ENCODE data around the gene SERPINF2. TPM values are rescaled to one million over a fixed set of nuclear protein-coding genes. Genes with fewer than 3 reads are reported as not detected.

Gene SERPINF2
- total and polyA plus RNA-seq, 10 donors, result 1.6 to 7.9 (median 5.0) TPM

DNA sequence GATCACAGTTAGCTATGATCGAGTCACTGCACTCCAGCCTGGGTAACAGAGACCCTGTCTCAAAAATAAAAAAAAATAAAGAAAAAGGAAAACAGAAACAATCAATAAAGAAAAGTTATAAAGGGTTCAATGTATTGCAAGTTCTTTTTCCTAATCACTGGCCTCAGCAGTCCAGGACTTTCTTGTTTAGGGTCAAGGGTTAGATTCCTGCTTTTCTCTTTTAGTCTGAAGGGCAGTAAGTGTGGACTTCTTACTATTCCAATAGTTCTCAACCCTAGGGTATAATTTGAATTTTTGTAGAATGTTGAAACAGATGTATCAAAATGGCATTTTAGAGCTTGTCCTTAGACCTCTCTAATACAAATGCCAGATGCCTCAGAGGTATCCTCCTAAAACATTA, 59.8 kb downstream of the SERPINF2 start:
- no peak overlapping the region for H3K27ac ChIP-seq
- H3K4me3 ChIP-seq, result no peak overlapping the region
- H3K27me3 ChIP-seq (replicated peaks in 1 of 7), result no peaks in the 10 kb centered on the region
- no peaks in the 10 kb centered on the region for H3K4me1 ChIP-seq
- H3K36me3 ChIP-seq, result peaks cover 0 to 94% (median 36%) of the 10 kb centered on the region in 6 donors
- H3K9me3 ChIP-seq, result no peaks in the 10 kb centered on the region
- 91 to 100% (median 94%) methylated on average over 1 of the region's 1 CpG for WGBS, 5 donors
- intact Hi-C loops (cut with DNase I; ENCODE audit: low total_unique reads), result no loop called here
- DNase-seq, result no peak
- TF ChIP-seq, protein P1, sequence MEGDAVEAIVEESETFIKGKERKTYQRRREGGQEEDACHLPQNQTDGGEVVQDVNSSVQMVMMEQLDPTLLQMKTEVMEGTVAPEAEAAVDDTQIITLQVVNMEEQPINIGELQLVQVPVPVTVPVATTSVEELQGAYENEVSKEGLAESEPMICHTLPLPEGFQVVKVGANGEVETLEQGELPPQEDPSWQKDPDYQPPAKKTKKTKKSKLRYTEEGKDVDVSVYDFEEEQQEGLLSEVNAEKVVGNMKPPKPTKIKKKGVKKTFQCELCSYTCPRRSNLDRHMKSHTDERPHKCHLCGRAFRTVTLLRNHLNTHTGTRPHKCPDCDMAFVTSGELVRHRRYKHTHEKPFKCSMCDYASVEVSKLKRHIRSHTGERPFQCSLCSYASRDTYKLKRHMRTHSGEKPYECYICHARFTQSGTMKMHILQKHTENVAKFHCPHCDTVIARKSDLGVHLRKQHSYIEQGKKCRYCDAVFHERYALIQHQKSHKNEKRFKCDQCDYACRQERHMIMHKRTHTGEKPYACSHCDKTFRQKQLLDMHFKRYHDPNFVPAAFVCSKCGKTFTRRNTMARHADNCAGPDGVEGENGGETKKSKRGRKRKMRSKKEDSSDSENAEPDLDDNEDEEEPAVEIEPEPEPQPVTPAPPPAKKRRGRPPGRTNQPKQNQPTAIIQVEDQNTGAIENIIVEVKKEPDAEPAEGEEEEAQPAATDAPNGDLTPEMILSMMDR (IDR thresholded peaks at IDR 0.05 in 8 of 11, conservative IDR thresholded peaks at IDR 0.05 in 3 of 11), result no peak
- no peak for TF ChIP-seq POLR2A (IDR thresholded peaks at IDR 0.05)
- TF ChIP-seq POLR2AphosphoS5 (IDR thresholded peaks at IDR 0.05), result no peak

DNA sequence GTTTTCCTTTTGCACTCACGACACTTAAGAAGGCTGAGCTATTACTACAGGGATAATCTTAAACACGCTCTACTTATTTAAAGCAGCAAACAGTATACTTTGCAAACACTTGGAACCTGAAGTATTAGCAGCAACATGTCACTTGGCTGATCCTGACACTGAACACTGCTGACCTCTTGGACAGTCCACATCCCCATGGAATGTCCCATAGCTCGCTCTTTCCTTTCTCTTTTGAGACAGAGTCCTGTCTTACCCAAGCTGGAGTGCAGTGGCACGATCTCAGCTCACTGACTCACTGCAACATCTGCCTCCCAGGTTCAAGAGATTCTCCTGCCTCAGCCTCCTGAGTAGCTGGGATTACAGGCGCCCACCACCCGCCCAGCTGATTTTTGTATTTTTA, 60.6 kb downstream of the SERPINF2 start:
- Histone ChIP-seq H3K4me3 (no peak overlapping the region), H3K9me3 (no peaks in the 10 kb centered on the region), H3K27ac (no peak overlapping the region), H3K27me3 (replicated peaks in 1 of 7) (no peaks in the 10 kb centered on the region), H3K4me1 (no peaks in the 10 kb centered on the region), H3K36me3 (peaks cover 0 to 88% (median 36%) of the 10 kb centered on the region in 6 donors)
- intact Hi-C loops (cut with DNase I; ENCODE audit: low total_unique reads), result no loop called here
- TF ChIP-seq, protein P1 (IDR thresholded peaks at IDR 0.05 in 8 of 11, conservative IDR thresholded peaks at IDR 0.05 in 3 of 11), result peak in 1 of 11 experiments; percentile 6
- no peak for TF ChIP-seq POLR2A (IDR thresholded peaks at IDR 0.05)
- 89 to 95% (median 93%) methylated on average over 6 of the region's 6 CpGs for WGBS, 5 donors
- peak; percentile 15 for DNase-seq

Other genes with a start within 250 kb of the SERPINF2 start
- gene INPP5K, start 226.3 kb upstream of the SERPINF2 start, total RNA-seq, result 100 to 1,000 TPM in 1 of 7 donors, 10 to 100 TPM in 6; 43.1 to 107 (median 55.2) TPM
- 10 to 100 TPM; 22.3 to 35.8 (median 23.4) TPM for gene INPP5K, start 226.3 kb upstream of the SERPINF2 start, polyA plus RNA-seq
- 10 to 100 TPM; 47.3 to 88.0 (median 68.9) TPM for gene PITPNA, start 180.1 kb upstream of the SERPINF2 start, total RNA-seq
- 10 to 100 TPM; 17.0 to 29.6 (median 17.1) TPM for gene PITPNA, start 180.1 kb upstream of the SERPINF2 start, polyA plus RNA-seq
- gene SLC43A2, start 114.0 kb upstream of the SERPINF2 start, total RNA-seq, result 10 to 100 TPM; 51.1 to 84.6 (median 67.3) TPM
- gene SLC43A2, start 114.0 kb upstream of the SERPINF2 start, polyA plus RNA-seq, result 10 to 100 TPM; 12.6 to 26.8 (median 14.9) TPM
- 100 to 1,000 TPM in 2 of 7 donors, 10 to 100 TPM in 5; 55.5 to 112 (median 66.5) TPM for gene SCARF1, start 97.1 kb upstream of the SERPINF2 start, total RNA-seq
- 10 to 100 TPM in 2 of 3 donors, 1 to 10 TPM in 1; 5.1 to 31.2 (median 13.6) TPM for gene SCARF1, start 97.1 kb upstream of the SERPINF2 start, polyA plus RNA-seq
- 10 to 100 TPM; 15.8 to 43.9 (median 28.9) TPM for gene RILP, start 93.0 kb upstream of the SERPINF2 start, total RNA-seq
- gene RILP, start 93.0 kb upstream of the SERPINF2 start, polyA plus RNA-seq, result 10 to 100 TPM; 14.7 to 25.6 (median 17.4) TPM
- 100 to 1,000 TPM; 210 to 320 (median 268) TPM for gene PRPF8, start 58.0 kb upstream of the SERPINF2 start, total RNA-seq
- gene PRPF8, start 58.0 kb upstream of the SERPINF2 start, polyA plus RNA-seq, result 10 to 100 TPM; 67.2 to 91.8 (median 74.8) TPM
- 1 to 10 TPM; 1.7 to 5.4 (median 3.1) TPM for gene TLCD2, start 32.5 kb upstream of the SERPINF2 start, total RNA-seq
- under 1 TPM; 0.26 to 0.67 (median 0.28) TPM for gene TLCD2, start 32.5 kb upstream of the SERPINF2 start, polyA plus RNA-seq
- gene WDR81, start 18.2 kb upstream of the SERPINF2 start, total RNA-seq, result 10 to 100 TPM; 38.2 to 74.7 (median 54.7) TPM
- 10 to 100 TPM; 16.2 to 41.3 (median 29.3) TPM for gene WDR81, start 18.2 kb upstream of the SERPINF2 start, polyA plus RNA-seq
- 100 to 1,000 TPM in 5 of 7 donors, 10 to 100 TPM in 2; 79.8 to 361 (median 192) TPM for gene SERPINF1, start 19.2 kb downstream of the SERPINF2 start, total RNA-seq
- gene SERPINF1, start 19.2 kb downstream of the SERPINF2 start, polyA plus RNA-seq, result 100 to 1,000 TPM in 1 of 3 donors, 10 to 100 TPM in 2; 53.5 to 132 (median 99.5) TPM
- 10 to 100 TPM; 17.2 to 28.1 (median 23.8) TPM for gene SMYD4, start 87.0 kb downstream of the SERPINF2 start, total RNA-seq
- gene SMYD4, start 87.0 kb downstream of the SERPINF2 start, polyA plus RNA-seq, result 1 to 10 TPM; 3.8 to 6.1 (median 4.7) TPM
- gene RPA1, start 87.1 kb downstream of the SERPINF2 start, total RNA-seq, result 100 to 1,000 TPM in 1 of 7 donors, 10 to 100 TPM in 6; 25.2 to 101 (median 76.1) TPM
- gene RPA1, start 87.1 kb downstream of the SERPINF2 start, polyA plus RNA-seq, result 10 to 100 TPM; 20.7 to 29.5 (median 24.2) TPM

All from spleen (tissue), 11 donors.